LNCAP (cell line): ENCODE data around the gene TBC1D8.

ENCODE experiments used
- TF ChIP-seq, protein P1 (sequence below): fragments of 450-650 bp; IDR thresholded peaks from 2 replicates; pipeline ENCODE4 v1.5.1; 2017; ENCODE audit warnings: mild to moderate bottlenecking

The TBC1D8 gene

DNA sequence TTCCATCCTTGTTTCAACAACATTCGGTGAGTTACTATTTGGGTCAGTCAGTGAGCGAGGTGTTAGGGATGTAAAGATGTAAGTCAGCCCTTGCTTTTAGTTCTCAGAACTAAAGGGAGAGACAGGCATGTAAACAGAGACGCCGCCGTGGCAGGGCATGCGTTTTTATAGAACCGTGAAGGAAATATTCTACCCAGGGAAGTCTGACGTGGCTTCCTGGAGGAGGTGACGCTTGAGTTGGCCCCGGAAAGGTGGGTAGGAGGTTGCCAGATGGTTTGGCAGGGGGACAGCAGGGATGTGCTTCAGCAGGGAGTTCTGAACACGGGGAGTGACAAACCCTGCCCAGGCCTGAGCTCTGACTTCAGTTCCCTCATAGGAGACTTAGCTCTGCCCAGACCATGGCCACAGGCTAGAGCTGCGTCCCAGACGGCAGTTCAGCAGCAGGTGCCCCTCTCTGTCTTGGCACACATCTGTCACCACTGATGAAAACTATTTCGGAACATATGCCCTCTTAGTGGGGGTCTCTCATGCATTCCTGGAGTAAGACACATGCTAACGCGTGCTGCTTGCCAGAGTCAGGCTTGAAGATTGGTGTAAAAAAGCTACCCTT is 172.5 kb downstream of the TBC1D8 start:
- TF ChIP-seq, protein P1, sequence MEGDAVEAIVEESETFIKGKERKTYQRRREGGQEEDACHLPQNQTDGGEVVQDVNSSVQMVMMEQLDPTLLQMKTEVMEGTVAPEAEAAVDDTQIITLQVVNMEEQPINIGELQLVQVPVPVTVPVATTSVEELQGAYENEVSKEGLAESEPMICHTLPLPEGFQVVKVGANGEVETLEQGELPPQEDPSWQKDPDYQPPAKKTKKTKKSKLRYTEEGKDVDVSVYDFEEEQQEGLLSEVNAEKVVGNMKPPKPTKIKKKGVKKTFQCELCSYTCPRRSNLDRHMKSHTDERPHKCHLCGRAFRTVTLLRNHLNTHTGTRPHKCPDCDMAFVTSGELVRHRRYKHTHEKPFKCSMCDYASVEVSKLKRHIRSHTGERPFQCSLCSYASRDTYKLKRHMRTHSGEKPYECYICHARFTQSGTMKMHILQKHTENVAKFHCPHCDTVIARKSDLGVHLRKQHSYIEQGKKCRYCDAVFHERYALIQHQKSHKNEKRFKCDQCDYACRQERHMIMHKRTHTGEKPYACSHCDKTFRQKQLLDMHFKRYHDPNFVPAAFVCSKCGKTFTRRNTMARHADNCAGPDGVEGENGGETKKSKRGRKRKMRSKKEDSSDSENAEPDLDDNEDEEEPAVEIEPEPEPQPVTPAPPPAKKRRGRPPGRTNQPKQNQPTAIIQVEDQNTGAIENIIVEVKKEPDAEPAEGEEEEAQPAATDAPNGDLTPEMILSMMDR: no peak

DNA sequence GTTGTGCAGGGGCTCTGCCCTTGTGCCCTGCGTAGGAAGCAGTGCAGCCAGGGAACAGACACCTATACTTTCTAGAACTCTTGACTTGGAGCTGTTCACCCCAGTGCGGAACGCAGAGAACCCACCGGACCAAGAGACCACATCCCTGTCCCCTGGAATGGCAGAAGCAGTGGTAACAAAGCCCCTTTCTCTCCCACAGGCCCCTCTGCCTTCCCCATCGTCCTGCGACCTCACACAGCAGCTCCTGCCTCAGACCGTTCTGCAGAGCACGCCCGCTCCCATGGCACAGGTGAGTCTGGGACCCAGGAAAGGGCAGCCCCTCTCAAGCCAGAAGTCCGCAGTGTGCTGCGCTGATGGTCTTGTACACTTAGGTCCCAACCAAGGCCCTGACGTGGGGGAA is 173.7 kb downstream of the TBC1D8 start:
- TF ChIP-seq, protein P1: no peak

DNA sequence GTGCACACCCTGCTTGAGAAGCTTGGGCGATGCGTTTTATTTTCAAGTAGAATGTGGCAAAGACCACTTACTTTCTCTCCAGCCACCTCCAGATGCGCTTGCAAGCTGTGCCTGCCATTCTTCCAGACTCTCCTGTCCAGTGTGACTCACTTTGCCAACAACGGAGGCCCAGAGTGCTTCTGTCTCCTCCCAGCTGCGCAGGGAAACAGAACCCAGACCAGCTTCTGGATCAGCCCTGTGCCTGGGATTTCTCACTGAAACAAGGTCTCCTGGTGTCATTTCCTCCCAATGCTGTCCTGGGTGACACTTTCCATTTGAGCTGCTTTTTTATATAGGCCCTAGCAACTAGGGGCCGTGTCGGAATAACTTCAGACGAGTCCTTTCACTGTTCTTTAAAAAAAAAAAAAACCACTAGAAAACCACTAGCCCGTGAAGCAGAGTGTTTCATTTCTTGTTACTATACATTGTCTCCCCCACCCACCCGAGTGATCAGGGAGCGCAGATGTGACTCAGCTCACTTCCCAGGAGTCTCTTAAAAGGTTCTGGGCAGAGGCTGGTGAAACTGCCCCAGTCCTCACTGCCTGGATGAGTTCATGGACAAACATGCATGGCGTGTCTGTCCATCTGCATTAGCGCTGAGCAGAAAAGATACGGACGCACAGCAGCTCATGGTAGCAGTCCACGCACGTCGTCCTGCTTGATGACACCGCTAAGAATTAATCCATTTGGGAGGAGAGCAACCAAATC is 174.4 kb downstream of the TBC1D8 start:
- TF ChIP-seq, protein P1: no peak

DNA sequence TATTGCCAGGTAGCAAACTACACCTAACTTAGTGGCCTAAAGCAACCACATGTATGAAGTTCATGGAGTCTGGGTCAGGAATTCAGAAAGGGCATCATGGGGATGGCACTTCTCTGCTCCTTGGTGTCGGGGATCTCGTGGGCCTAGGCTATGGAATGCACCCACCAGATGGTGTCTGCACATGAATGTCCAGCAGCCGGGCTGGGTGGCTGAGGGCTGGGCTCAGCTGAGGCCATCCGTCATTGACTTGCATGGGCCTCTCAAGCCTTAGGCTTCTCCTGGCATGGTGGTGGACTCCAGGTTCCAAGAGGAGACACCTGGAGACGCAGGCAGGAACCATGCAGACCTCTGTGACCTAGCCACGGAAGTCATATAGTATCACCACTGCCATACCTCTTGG is 175.1 kb downstream of the TBC1D8 start:
- TF ChIP-seq, protein P1: no peak

DNA sequence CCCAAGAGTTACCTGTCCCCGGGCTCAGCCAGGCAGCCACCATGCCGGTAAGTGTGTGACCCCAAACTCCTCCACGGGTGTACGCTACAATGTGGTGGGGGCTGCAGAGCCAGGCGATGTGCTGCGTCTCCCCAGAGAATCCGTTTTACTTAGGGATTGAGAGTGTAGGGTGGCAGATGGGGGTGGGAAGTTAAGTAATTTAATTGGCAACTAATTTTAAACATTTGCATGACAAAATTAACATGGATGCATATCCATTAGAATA is 175.7 kb downstream of the TBC1D8 start:
- TF ChIP-seq, protein P1: no peak

DNA sequence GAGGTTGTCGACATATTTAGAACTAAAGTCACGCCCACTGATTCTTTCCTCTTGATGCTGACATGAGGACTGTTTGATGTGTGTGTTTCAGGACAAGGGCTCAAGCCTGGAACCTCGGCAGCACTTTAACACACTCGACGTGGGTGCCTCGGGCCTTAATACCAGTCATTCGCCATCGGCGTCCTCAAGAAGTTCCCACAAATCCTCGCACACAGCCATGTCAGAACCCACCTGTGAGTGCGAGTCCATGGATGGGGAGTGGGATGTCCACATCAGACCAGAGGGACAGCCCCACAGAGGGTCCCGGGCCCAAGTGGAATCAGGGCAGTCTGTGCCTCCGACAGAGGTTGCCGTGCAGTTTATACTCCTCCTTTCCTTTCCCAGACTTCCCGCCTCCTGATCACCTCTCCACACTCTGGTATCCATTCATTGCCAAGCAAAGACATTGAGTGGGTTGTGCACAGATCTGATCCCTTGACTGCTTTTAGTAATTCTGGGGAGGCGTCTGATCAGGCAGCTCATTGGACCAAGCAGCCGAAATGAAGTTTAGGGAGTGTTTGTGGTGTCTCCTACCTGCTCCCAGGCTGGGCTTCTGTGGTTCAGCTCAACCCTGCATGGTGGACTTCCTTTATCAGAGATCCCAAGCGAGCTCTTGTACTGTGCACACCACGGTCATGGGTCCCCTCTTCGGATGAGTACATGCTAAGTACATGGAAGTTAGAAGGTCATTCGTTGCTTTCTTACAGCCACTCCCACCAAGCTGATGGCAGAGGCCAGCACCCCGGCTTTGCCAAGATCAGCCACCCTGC is 176.3 kb downstream of the TBC1D8 start:
- TF ChIP-seq, protein P1: no peak

DNA sequence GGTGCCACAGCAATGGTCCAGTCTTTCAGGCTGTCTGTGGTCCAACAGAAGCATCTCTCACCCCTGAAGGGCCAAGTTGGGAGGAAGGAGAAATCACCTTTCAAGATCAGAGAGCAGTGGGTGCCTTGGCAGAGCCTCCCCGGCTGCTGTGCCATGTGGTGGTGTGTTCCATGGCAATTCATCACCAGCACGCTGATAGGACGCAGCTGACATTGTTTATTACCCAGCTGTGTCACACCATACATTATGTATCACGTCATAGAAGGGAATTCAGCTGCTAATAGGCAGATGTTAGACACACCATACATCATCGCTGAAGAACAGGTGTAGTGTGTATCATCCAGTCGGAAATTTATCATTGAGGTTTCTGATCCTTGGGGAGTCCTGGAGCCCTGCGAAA is 178.7 kb downstream of the TBC1D8 start:
- TF ChIP-seq, protein P1: no peak
